Melanocyte of skin (primary cell): Measurements from ENCODE around the gene TLCD3A. TPM values are rescaled to one million over a fixed set of nuclear protein-coding genes. Genes with fewer than 3 reads are reported as not detected.

Experiments
- total RNA-seq, 2 donors: library from RNA; depleted of rRNA; stranded (reverse); fragments of >200 nt; gene quantifications; 2 replicates each; pipeline ENCODE4 v1.2.3, GENCODE V29; 2012

The TLCD3A gene
- 10 to 100 TPM; 13.8 to 36.0 TPM for total RNA-seq

DNA sequence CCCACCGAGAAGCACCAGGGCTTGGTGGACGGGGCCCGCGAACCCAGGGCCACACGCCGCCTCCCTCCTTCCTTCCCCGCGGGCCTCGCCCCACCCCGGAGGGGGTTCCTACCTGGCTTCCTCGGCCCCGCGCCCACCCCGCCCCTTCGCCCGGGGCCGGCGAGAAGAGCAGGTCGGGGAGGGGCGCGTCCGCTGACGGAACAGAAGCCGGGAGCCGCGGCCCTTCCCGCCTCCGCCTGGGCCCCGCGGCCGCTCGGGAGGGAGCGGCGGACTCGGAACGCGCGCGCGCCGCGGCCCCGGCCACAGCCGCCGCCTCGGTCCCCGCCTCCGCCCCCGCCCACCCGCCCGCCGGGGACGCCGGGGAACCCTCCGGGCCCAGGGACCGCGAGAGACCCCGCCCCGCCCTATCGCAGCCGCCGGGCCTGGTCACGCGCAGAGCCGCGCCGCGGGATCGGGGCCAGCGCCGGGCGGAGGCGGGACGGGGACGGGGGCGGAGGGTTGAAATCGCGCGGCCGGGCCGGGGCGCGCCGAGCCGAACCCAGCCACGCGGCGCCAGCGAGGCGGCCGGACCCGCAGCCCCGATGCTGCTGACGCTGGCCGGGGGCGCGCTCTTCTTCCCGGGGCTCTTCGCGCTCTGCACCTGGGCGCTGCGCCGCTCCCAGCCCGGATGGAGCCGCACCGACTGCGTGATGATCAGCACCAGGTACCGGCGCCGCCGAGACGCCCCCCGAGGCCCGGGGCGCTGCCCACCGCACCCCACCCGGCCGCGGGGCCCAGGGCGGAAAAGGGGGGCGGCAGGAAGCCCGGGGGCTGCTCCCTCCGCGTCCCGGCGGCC, at the start of gene TLCD3A:
TSS of gene TLCD3A (plus strand) at position 530 of the 835 bp plus-strand sequence. CDS start at position 582, 52 bp downstream.

DNA sequence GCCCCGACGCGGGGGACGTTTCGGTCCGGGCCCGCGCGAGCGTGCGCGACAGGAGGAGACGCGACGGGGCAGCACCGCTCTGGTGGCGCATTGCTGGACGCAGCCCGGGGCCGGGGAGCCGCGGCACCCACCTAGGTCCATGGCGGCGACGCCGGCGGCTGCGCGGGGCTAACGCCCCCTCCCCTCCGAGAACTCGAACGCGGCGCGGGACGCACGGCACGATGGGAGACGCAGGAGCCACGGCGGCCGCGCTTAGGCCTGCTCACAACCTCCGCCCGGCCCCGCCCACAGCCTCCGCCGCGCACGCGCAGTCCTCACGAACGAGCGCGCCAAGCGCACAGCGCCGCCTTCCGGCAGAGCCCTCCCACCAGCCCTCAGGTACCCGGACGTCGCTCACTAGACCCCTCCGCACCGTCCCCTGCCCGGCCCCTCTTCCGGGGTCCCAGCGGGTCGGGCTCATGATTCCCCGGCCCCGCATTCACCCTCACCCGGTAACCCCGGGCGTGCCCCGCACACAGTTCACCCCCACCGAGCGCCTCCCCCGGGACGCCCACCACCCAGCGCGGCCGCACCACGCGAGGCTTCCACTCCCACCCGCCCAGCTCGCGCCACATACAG, 19.7 kb downstream of the TLCD3A start, which contains the start of gene GEMIN4:
TSS of gene GEMIN4 (minus strand) at position 263 of the 618 bp plus-strand sequence. CDS start at position 141, 122 bp downstream.

DNA sequence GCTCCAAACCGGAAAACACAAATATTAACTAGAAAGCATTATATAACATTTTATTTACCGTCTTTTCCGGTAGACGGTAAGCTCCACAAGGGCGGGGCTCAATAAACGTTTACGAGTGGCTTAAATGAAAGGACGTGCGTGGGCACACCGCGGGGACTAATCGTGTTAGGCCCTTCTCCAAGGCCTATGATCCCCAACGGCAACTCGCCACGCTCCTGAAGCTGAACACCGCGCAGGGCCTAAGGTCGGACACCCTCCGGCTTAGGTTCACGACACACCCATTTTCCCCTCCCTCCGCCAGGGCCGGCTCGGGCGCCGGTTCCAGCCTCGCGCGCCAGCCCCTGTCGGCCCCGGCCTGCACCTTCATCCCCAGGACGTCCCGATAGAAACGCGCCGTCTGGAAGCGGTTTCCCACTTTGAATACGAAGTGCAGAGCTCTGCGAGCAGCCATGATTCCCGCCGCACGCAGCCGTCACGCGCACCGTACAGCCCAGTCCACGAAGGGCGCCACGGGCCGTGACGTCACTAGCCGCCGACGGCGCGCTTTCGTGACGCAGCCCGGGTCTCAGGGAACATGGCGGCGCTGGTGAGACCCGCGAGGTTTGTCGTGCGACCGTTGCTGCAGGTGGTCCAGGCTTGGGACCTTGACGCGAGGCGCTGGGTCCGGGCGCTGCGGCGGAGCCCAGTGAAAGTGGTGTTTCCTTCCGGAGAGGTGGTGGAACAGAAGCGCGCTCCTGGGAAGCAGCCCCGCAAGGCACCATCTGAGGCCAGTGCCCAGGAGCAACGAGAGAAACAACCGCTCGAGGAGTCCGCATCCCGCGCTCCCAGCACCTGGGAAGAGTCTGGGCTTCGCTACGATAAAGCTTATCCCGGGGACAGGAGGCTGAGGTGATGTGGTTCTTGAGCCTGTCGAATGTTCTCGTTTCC, 49.7 kb downstream of the TLCD3A start, which contains the start of the genes GLOD4 and MRM3:
TSS of gene GLOD4 (minus strand) at position 476 of the 927 bp plus-strand sequence. CDS start at position 451, 25 bp downstream.
TSS of gene MRM3 (plus strand) at position 549 of the 927 bp plus-strand sequence. CDS start at position 575, 26 bp downstream.

Other genes starting within 250 kb of the TLCD3A start
- gene VPS53, start 17.8 kb upstream of the TLCD3A start, total RNA-seq: 10 to 100 TPM; 34.1 to 37.6 TPM
- 10 to 100 TPM; 11.0 to 21.3 TPM for gene GEMIN4, start 19.7 kb downstream of the TLCD3A start, total RNA-seq
- gene GLOD4, start 49.7 kb downstream of the TLCD3A start, total RNA-seq: 10 to 100 TPM; 48.0 to 51.3 TPM
- gene MRM3, start 49.8 kb downstream of the TLCD3A start, total RNA-seq: 10 to 100 TPM; 17.2 to 39.0 TPM
- gene NXN, start 247.2 kb downstream of the TLCD3A start, total RNA-seq: 10 to 100 TPM in 1 of 2 donors, 1 to 10 TPM in 1; 6.2 to 13.7 TPM